PC-3 (cell line): ENCODE results near the gene ZNF496. TPM values are rescaled to one million over a fixed set of nuclear protein-coding genes. Genes with fewer than 3 reads are reported as not detected.
A peak's percentile ranks its signal among the peaks of the same experiment; 100 is the strongest.

Source experiments
- ATAC-seq: fragments of 200-7000 bp; cut with Tn5 transposase; 2 replicates; pipeline ENCODE4 v1.9.1; 2020; ENCODE audit warnings: mild to moderate bottlenecking, moderate library complexity
- BruUV-seq: library from RNA; stranded (reverse); fragments of 400-500 nt; replicated peaks from 2 replicates; lab custom pipeline; 2021; lab: Mats Ljungman, UMichigan
- CTCF ChIA-PET: fragments of 300-600 bp; sonication (Branson Sonifier 250); formaldehyde crosslinking; loops from one replicate; lab custom pipeline; 2022; ENCODE audit warnings: antibody characterized with exemption; lab: Charles Lee
- POLR2A ChIA-PET: fragments of 300-600 bp; sonication (Branson Sonifier 250); formaldehyde crosslinking; loops from one replicate; lab custom pipeline; 2022; ENCODE audit warnings: antibody characterized with exemption; ENCODE audit not compliant: unreplicated experiment; lab: Charles Lee
- DNase-seq: peaks from one replicate; pipeline ENCODE4 v3.0.0-alpha.2; 2015
- H2AFZ ChIP-seq: fragments of 300-600 bp; sonication (generic); 2 replicates; pipeline ENCODE4 v1.6.0; 2016; ENCODE audit warnings: antibody characterized with exemption, low read length
- H3F3A ChIP-seq: fragments of 300-600 bp; sonication (generic); one replicate; pipeline ENCODE4 v1.6.0; 2017; ENCODE audit warnings: antibody characterized with exemption, low read length, control low read depth, mild to moderate bottlenecking; ENCODE audit not compliant: unreplicated experiment
- H3K27ac ChIP-seq: fragments of 300-600 bp; sonication (generic); 2 replicates; pipeline ENCODE4 v1.5.1; 2016; ENCODE audit warnings: mild to moderate bottlenecking, low read length
- H3K27me3 ChIP-seq: fragments of 300-600 bp; sonication (generic); 2 replicates; pipeline ENCODE4 v1.6.1; 2016; ENCODE audit warnings: low read length, mixed read lengths
- H3K36me3 ChIP-seq: fragments of 300-600 bp; sonication (generic); 2 replicates; pipeline ENCODE4 v1.6.1; 2016; ENCODE audit warnings: low read depth, mixed run types, low read length, mixed read lengths
- H3K4me1 ChIP-seq: fragments of 300-600 bp; sonication (generic); 2 replicates; pipeline ENCODE4 v1.5.1; 2016; ENCODE audit warnings: low read length; ENCODE audit not compliant: insufficient read depth
- H3K4me2 ChIP-seq: fragments of 300-600 bp; sonication (generic); 2 replicates; pipeline ENCODE4 v1.6.0; 2016; ENCODE audit warnings: low read length
- H3K4me3 ChIP-seq: fragments of 300-600 bp; sonication (generic); 2 replicates; pipeline ENCODE4 v1.5.1; 2016; ENCODE audit warnings: mild to moderate bottlenecking, low read length, mixed read lengths
- H3K79me2 ChIP-seq: fragments of 300-600 bp; sonication (generic); 2 replicates; pipeline ENCODE4 v1.6.1; 2017; ENCODE audit warnings: low read length, mixed read lengths
- H3K9ac ChIP-seq: fragments of 300-600 bp; sonication (generic); 2 replicates; pipeline ENCODE4 v1.6.0; 2016; ENCODE audit warnings: mild to moderate bottlenecking, low read length
- H3K9me2 ChIP-seq: fragments of 300-600 bp; sonication (generic); replicated peaks from 2 replicates; pipeline ENCODE4 v1.6.1; 2016; ENCODE audit warnings: mixed run types, low read length, mixed read lengths
- H3K9me3 ChIP-seq: fragments of 300-600 bp; sonication (generic); 2 replicates; pipeline ENCODE4 v1.6.1; 2016; ENCODE audit warnings: low read length, mixed read lengths
- H4K20me1 ChIP-seq: fragments of 300-600 bp; sonication (generic); 2 replicates; pipeline ENCODE4 v1.6.1; 2016; ENCODE audit warnings: low read length, mixed read lengths
- EZH2 ChIP-seq: fragments of 300-600 bp; sonication (generic); IDR thresholded peaks from one replicate; pipeline ENCODE4 v1.6.1; 2017; ENCODE audit warnings: antibody characterized with exemption, mild to moderate bottlenecking, low read length; ENCODE audit not compliant: unreplicated experiment
- EZH2phosphoT487 ChIP-seq: fragments of 300-600 bp; sonication (generic); IDR thresholded peaks from 2 replicates; pipeline ENCODE4 v1.6.1; 2018; ENCODE audit warnings: mild to moderate bottlenecking, antibody characterized with exemption, low read length, borderline replicate concordance
- intact Hi-C: fragments of 100-400 bp; cut with micrococcal nuclease; formaldehyde crosslinking; loops from 2 replicates; pipeline ENCODE4 v1.9.0; 2023
- total RNA-seq: library from RNA; depleted of rRNA; stranded (reverse); fragments of >200 nt; gene quantifications from 2 replicates; pipeline ENCODE4 v1.2.3, GENCODE V29; 2014
- TF ChIP-seq, protein P1 (sequence below): fragments of 300-600 bp; sonication (generic); conservative IDR thresholded peaks from 2 replicates; pipeline ENCODE4 v1.5.1; 2017; ENCODE audit warnings: antibody characterized with exemption, low read depth, mild to moderate bottlenecking, low read length

ZNF496 gene
- total RNA-seq, 1 experiment from 2014 or later = 79.4 TPM

DNA sequence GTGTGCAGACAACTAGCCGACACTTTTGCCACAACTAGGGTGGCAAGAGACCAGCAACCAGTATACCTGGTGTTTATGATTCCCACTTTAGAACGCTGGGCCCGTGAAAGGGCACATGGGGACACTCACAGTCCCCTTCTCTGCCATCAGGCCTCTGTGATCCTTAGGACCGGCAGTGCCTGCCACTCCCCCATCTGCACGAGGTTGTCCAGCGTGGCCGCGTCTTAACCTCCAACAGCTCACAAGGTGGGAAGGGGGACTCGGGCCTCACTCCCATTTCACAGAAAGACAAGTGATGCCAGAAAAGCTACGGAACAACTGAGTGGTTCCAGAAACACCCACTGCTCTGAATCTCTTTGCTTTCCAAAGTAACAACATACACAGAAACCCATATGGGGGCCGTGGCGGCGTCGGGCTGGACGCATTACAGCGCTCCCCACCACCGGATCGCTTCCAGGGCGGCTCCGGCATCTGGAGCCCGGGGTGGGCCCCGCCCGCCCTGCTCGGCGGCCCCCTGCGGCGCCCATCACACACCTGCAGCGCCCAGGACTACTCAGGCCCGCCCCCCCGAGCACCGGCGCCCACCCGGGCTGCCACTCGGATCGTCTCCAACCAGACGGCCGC, 1.0 kb downstream of the ZNF496 start:
- intact Hi-C loops = loop anchor here (1.0 to 5.0 kb wide), 2 partner anchors 121 to 218 kb away; no protein-coding TSS in a partner anchor
- Histone ChIP-seq H3K27me3 (no peaks in the 10 kb centered on the region), H2AFZ (peak overlapping the region; percentile 87), H3K4me2 (peak overlapping the region; percentile 90), H3K4me3 (peak overlapping the region; percentile 88), H3K79me2 (peaks cover 85% of the 10 kb centered on the region), H3K27ac (no peak overlapping the region), H3K9ac (peak overlapping the region; percentile 95), H3K9me2 (no peaks in the 10 kb centered on the region), H3K4me1 (peaks cover 41% of the 10 kb centered on the region), H4K20me1 (peaks cover 5% of the 10 kb centered on the region; the same call in 1 of the 2 replicates), H3F3A (no peaks in the 10 kb centered on the region), H3K36me3 (peaks cover 32% of the 10 kb centered on the region), H3K9me3 (no peaks in the 10 kb centered on the region)
- ChIA-PET CTCF (interaction anchor here (0.9 kb wide), 1 partner anchor 1293 kb away, joined by 5 read pairs; no protein-coding TSS in a partner anchor), POLR2A (interaction anchor here (0.7 kb wide), 1 partner anchor 11 kb away, joined by 4 read pairs; no protein-coding TSS in a partner anchor)
- BruUV-seq = no TSS peak
- TF ChIP-seq, protein P1, sequence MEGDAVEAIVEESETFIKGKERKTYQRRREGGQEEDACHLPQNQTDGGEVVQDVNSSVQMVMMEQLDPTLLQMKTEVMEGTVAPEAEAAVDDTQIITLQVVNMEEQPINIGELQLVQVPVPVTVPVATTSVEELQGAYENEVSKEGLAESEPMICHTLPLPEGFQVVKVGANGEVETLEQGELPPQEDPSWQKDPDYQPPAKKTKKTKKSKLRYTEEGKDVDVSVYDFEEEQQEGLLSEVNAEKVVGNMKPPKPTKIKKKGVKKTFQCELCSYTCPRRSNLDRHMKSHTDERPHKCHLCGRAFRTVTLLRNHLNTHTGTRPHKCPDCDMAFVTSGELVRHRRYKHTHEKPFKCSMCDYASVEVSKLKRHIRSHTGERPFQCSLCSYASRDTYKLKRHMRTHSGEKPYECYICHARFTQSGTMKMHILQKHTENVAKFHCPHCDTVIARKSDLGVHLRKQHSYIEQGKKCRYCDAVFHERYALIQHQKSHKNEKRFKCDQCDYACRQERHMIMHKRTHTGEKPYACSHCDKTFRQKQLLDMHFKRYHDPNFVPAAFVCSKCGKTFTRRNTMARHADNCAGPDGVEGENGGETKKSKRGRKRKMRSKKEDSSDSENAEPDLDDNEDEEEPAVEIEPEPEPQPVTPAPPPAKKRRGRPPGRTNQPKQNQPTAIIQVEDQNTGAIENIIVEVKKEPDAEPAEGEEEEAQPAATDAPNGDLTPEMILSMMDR = no peak
- TF ChIP-seq EZH2 (no peak), EZH2phosphoT487 (no peak)
- ATAC-seq (peak; percentile 2; the same call in 1 of the 2 replicates), DNase-seq (no peak)

GRCh38 chr1:247329097-247329617, 2.5 kb downstream of the ZNF496 start:
- no peak overlapping the region for H3K4me3 ChIP-seq
- H4K20me1 ChIP-seq = peaks cover 5% of the 10 kb centered on the region; the same call in 1 of the 2 replicates
- POLR2A ChIA-PET = no interaction called here
- ATAC-seq (no peak), DNase-seq (no peak)
- intact Hi-C loops = no loop called here
- CTCF ChIA-PET = no interaction called here
- TF ChIP-seq EZH2 (no peak), EZH2phosphoT487 (no peak)
- TF ChIP-seq, protein P1 = no peak
- H3K36me3 ChIP-seq = peaks cover 40% of the 10 kb centered on the region
- H3K27ac ChIP-seq = no peak overlapping the region
- no peaks in the 10 kb centered on the region for H3F3A ChIP-seq
- no peak overlapping the region for H2AFZ ChIP-seq
- H3K9ac ChIP-seq = no peak overlapping the region
- no peaks in the 10 kb centered on the region for H3K9me3 ChIP-seq
- H3K4me2 ChIP-seq = no peak overlapping the region
- no peaks in the 10 kb centered on the region for H3K27me3 ChIP-seq
- H3K4me1 ChIP-seq = peaks cover 29% of the 10 kb centered on the region
- no peaks in the 10 kb centered on the region for H3K9me2 ChIP-seq
- peaks cover 70% of the 10 kb centered on the region for H3K79me2 ChIP-seq
- no TSS peak for BruUV-seq

DNA sequence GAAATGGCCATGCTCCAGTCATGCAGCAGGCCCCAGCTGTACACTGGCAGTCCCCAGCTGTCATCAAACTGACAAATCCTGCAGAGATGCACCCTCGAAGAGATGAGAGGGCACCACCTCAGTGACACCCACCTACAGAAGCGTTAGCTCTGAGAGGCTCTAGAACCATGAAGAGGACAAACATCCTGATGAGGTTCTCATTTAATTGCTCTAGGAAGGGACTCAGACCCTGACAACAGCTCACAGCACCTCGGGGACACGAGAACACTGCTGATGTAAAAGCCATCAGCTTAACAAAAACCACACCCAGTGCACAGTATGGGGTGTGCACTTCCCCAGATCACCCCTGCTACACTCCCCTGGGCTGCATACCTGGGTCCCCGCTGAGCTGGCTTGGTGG, 3.4 kb downstream of the ZNF496 start:
- Histone ChIP-seq H3K79me2 (peaks cover 61% of the 10 kb centered on the region), H3K9ac (no peak overlapping the region), H3F3A (no peaks in the 10 kb centered on the region), H3K9me2 (no peaks in the 10 kb centered on the region), H3K27me3 (no peaks in the 10 kb centered on the region), H3K36me3 (peaks cover 48% of the 10 kb centered on the region), H4K20me1 (peaks cover 5% of the 10 kb centered on the region; the same call in 1 of the 2 replicates), H3K4me1 (peaks cover 21% of the 10 kb centered on the region), H3K4me2 (no peak overlapping the region), H3K27ac (no peak overlapping the region), H3K4me3 (no peak overlapping the region), H2AFZ (no peak overlapping the region), H3K9me3 (no peaks in the 10 kb centered on the region)
- ChIA-PET CTCF (no interaction called here), POLR2A (no interaction called here)
- DNase-seq (no peak), ATAC-seq (no peak)
- intact Hi-C loops = no loop called here
- no TSS peak for BruUV-seq
- no peak for TF ChIP-seq EZH2
- TF ChIP-seq, protein P1 = no peak
- no peak for TF ChIP-seq EZH2phosphoT487
